Measurements from ENCODE around the gene FRMD1.

The FRMD1 gene

DNA sequence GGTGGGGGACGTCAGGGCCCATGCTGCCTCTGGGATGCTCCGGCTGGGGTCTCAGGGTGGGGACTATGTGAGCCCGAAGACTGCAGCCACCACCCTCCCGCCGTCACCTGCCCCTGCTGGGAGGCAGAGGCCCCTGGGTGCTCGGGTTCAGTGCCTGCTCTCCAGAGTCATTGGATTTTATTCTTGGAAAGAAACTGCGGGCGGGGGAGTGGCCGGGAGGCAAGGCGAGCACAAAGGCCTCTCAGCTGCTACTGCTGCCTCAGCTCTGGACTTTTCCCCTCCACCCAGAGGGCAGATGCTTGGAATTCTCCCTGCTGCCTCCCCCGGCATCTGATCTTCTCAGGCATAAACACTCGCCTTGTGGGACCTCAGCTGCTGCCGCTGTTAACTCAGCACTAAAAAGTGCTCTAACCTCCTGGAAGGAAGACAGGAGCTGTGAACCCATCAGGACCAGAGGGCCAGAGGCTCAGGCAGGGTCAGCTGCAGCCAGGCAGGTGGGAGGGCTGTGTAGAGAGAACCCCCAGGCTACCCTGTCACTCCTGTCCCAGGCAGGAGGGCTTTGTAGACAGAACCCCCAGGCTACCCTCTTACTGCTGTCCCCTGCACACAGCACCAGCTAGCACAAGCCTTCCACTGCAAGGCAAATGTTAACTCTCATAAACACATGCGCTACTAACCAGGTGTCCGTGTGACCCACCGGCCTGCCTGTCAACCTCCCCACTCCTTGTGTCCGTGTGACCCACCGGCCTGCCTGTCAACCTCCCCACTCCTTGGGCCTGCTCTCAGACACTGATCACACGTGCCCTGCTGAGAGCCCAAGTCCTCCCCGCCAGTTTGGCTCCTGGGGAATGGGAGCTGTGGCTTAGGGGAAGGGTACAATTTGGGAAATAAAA lies 9.4 kb upstream of the FRMD1 start:
- H3K27me3 ChIP-seq (ENCODE audit: insufficient read depth, poor library complexity, severe bottlenecking): no peaks in the 10 kb centered on the region
- no peak overlapping the region for H3K27ac ChIP-seq (replicated peaks)
- DNase-seq (ENCODE audit: low read depth in 1 of 2, low spot score in 1 of 2): no peak
- TF ChIP-seq SPI1 (IDR thresholded peaks at IDR 0.05; ENCODE audit: borderline replicate concordance, low read depth) (no peak), POLR2AphosphoS5 (IDR thresholded peaks at IDR 0.05; ENCODE audit: low read depth) (no peak), GABPA (IDR thresholded peaks at IDR 0.05; ENCODE audit: low read depth) (no peak)
- TF ChIP-seq, protein P1, sequence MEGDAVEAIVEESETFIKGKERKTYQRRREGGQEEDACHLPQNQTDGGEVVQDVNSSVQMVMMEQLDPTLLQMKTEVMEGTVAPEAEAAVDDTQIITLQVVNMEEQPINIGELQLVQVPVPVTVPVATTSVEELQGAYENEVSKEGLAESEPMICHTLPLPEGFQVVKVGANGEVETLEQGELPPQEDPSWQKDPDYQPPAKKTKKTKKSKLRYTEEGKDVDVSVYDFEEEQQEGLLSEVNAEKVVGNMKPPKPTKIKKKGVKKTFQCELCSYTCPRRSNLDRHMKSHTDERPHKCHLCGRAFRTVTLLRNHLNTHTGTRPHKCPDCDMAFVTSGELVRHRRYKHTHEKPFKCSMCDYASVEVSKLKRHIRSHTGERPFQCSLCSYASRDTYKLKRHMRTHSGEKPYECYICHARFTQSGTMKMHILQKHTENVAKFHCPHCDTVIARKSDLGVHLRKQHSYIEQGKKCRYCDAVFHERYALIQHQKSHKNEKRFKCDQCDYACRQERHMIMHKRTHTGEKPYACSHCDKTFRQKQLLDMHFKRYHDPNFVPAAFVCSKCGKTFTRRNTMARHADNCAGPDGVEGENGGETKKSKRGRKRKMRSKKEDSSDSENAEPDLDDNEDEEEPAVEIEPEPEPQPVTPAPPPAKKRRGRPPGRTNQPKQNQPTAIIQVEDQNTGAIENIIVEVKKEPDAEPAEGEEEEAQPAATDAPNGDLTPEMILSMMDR (IDR thresholded peaks at IDR 0.05; ENCODE audit: insufficient read depth, low read length): no peak
- TF ChIP-seq, protein P2, sequence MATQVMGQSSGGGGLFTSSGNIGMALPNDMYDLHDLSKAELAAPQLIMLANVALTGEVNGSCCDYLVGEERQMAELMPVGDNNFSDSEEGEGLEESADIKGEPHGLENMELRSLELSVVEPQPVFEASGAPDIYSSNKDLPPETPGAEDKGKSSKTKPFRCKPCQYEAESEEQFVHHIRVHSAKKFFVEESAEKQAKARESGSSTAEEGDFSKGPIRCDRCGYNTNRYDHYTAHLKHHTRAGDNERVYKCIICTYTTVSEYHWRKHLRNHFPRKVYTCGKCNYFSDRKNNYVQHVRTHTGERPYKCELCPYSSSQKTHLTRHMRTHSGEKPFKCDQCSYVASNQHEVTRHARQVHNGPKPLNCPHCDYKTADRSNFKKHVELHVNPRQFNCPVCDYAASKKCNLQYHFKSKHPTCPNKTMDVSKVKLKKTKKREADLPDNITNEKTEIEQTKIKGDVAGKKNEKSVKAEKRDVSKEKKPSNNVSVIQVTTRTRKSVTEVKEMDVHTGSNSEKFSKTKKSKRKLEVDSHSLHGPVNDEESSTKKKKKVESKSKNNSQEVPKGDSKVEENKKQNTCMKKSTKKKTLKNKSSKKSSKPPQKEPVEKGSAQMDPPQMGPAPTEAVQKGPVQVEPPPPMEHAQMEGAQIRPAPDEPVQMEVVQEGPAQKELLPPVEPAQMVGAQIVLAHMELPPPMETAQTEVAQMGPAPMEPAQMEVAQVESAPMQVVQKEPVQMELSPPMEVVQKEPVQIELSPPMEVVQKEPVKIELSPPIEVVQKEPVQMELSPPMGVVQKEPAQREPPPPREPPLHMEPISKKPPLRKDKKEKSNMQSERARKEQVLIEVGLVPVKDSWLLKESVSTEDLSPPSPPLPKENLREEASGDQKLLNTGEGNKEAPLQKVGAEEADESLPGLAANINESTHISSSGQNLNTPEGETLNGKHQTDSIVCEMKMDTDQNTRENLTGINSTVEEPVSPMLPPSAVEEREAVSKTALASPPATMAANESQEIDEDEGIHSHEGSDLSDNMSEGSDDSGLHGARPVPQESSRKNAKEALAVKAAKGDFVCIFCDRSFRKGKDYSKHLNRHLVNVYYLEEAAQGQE (IDR thresholded peaks at IDR 0.05; ENCODE audit: insufficient replicate concordance, low read depth): no peak
- no peak overlapping the region for H3K4me3 ChIP-seq (replicated peaks; ENCODE audit: insufficient read depth, low read length)

DNA sequence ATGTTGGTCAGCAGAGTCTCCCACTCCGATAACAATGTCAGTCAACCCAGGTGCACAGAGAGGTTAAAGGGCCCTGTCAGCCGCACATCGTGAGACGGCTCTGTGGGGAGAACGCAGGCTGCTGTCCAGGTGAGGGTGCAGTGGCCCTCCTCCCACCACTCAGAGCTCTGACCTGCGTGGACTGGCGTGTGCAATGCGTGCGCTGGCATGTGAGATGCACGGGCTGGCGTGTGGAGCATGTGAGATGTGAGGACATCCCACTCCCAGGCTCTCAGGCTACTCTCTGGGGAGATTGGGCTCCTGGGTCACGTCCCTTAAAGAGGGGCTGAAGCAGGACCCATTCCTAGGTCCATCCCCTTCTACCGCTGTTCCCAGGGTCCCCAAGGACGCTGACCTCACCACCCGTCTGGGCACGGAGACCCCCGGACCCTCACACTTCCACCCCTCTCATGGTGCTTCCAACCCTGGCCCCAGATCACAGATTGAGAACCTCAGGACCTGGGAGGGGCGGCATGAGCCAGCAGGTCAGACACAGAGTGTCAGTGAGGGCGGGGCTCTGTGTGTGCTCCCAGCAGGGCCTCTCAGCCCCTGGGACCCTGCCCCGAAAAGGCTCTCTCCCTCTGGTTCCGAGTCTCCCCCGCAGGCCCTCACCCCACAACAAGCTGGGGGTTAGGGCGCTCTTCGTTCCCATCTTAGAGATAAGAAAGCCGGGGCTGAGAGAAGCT lies 8.6 kb upstream of the FRMD1 start:
- TF ChIP-seq POLR2AphosphoS5 (IDR thresholded peaks at IDR 0.05; ENCODE audit: low read depth): no peak
- no peaks in the 10 kb centered on the region for H3K27me3 ChIP-seq (ENCODE audit: insufficient read depth, poor library complexity, severe bottlenecking)
- H3K27ac ChIP-seq (replicated peaks): no peak overlapping the region
- no peak for DNase-seq (ENCODE audit: low read depth in 1 of 2, low spot score in 1 of 2)
- H3K4me3 ChIP-seq (replicated peaks; ENCODE audit: insufficient read depth, low read length): no peak overlapping the region

DNA sequence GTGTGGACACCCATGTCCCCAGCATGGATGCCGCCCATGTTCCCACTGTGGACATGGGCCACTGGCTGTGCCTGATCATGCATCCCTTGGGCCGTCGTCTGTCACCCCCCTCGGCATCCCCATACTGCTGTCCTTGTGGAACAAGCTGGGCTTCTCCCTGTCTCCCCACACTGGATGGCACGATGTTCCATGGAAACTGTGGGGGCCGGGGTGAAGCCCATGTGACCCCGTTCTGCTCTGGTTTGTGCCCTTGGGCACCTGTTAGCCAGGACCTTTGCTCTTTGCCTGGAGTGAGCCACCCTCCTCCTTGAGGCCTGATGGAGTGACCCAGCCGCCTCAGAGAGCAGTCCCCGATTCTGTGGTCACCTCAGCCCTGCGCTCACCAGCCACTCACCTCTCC lies 7.6 kb upstream of the FRMD1 start:
- H3K27me3 ChIP-seq (ENCODE audit: insufficient read depth, poor library complexity, severe bottlenecking): no peaks in the 10 kb centered on the region
- no peak for TF ChIP-seq POLR2AphosphoS5 (IDR thresholded peaks at IDR 0.05; ENCODE audit: low read depth)
- no peak overlapping the region for H3K27ac ChIP-seq (replicated peaks)
- H3K4me3 ChIP-seq (replicated peaks; ENCODE audit: insufficient read depth, low read length): no peak overlapping the region
- DNase-seq (ENCODE audit: low read depth in 1 of 2, low spot score in 1 of 2): no peak

DNA sequence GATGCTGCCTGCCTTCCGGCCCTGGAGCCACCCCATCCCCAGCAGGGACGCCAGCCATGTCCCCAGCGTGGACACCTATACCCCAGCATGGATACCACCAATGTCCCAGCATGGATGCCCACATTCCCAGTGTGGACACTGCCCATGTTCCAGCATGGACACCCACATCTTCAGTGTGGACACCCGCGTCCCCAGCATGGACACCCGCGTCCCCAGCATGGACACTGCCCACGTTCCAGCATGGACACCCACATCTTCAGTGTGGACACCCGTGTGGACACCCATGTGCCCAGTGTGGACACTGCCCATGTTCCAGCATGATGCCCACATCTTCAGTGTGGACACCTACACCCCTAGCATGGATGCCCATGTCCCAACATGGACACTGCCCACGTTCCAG lies 7.1 kb upstream of the FRMD1 start:
- Histone ChIP-seq H3K27ac (replicated peaks) (no peak overlapping the region), H3K27me3 (ENCODE audit: insufficient read depth, poor library complexity, severe bottlenecking) (no peaks in the 10 kb centered on the region), H3K4me3 (replicated peaks; ENCODE audit: insufficient read depth, low read length) (no peak overlapping the region)
- TF ChIP-seq GABPA (IDR thresholded peaks at IDR 0.05; ENCODE audit: low read depth) (no peak), SPI1 (IDR thresholded peaks at IDR 0.05; ENCODE audit: borderline replicate concordance, low read depth) (no peak), POLR2AphosphoS5 (IDR thresholded peaks at IDR 0.05; ENCODE audit: low read depth) (no peak)
- TF ChIP-seq, protein P2 (IDR thresholded peaks at IDR 0.05; ENCODE audit: insufficient replicate concordance, low read depth): no peak
- TF ChIP-seq, protein P1 (IDR thresholded peaks at IDR 0.05; ENCODE audit: insufficient read depth, low read length): no peak
- DNase-seq (ENCODE audit: low read depth in 1 of 2, low spot score in 1 of 2): no peak
